OCI-LY7 (cell line): Measurements from ENCODE around the gene TANC1. TPM values are rescaled to one million over a fixed set of nuclear protein-coding genes. Genes with fewer than 3 reads are reported as not detected.

Experiments used
- BruUV-seq: library from RNA; stranded (reverse); fragments of 400-500 nt; replicated peaks from 2 replicates; lab custom pipeline; 2021; lab: Mats Ljungman, UMichigan
- CTCF ChIA-PET: fragments of 300-600 bp; sonication (Branson Sonifier 250); formaldehyde crosslinking; loops from one replicate; lab custom pipeline; 2022; ENCODE audit warnings: antibody characterized with exemption; ENCODE audit not compliant: unreplicated experiment; lab: Charles Lee
- POLR2A ChIA-PET: fragments of 300-600 bp; sonication (Branson Sonifier 250); formaldehyde crosslinking; loops from one replicate; lab custom pipeline; 2022; ENCODE audit warnings: antibody characterized with exemption; lab: Charles Lee
- DNase-seq: peaks from one replicate; pipeline ENCODE4 v3.0.0-alpha.2; 2015; ENCODE audit warnings: low spot score
- H2AFZ ChIP-seq: fragments of 200-600 bp; sonication (generic), shearing (Covaris generic); 2 replicates; pipeline ENCODE4 v1.6.1; 2014; ENCODE audit warnings: mild to moderate bottlenecking, antibody characterized with exemption, low read length, moderate library complexity
- H3K27ac ChIP-seq: fragments of 200-600 bp; sonication (generic); 2 replicates; pipeline ENCODE4 v1.5.1; 2014; ENCODE audit warnings: mixed run types, low read depth, mild to moderate bottlenecking, moderate library complexity, low read length, inconsistent platforms; ENCODE audit not compliant: poor library complexity, severe bottlenecking
- H3K36me3 ChIP-seq: fragments of 200-600 bp; sonication (generic); 2 replicates; pipeline ENCODE4 v1.6.1; 2014; ENCODE audit warnings: mild to moderate bottlenecking, antibody characterized with exemption, low read length, moderate library complexity, mixed read lengths; ENCODE audit not compliant: insufficient read depth
- H3K4me1 ChIP-seq: fragments of 200-600 bp; sonication (generic); 2 replicates; pipeline ENCODE4 v1.5.1; 2014; ENCODE audit warnings: mild to moderate bottlenecking, low read length; ENCODE audit not compliant: insufficient read depth, poor library complexity, severe bottlenecking
- H3K4me2 ChIP-seq: fragments of 200-600 bp; sonication (generic); 2 replicates; pipeline ENCODE4 v1.6.1; 2014; ENCODE audit warnings: mild to moderate bottlenecking, low read length
- H3K4me3 ChIP-seq: fragments of 200-600 bp; sonication (generic); 2 replicates; pipeline ENCODE4 v1.5.1; 2014; ENCODE audit warnings: mild to moderate bottlenecking, low read depth, low read length; ENCODE audit not compliant: poor library complexity, severe bottlenecking
- H3K79me2 ChIP-seq: fragments of 200-600 bp; sonication (generic); 2 replicates; pipeline ENCODE4 v1.6.1; 2016; ENCODE audit warnings: low read depth, mild to moderate bottlenecking, low read length, moderate library complexity, mixed read lengths; ENCODE audit not compliant: insufficient read depth
- H3K9me2 ChIP-seq: fragments of 200-600 bp; sonication (generic); 2 replicates; pipeline ENCODE4 v1.6.1; 2016; ENCODE audit warnings: mild to moderate bottlenecking, low read length, mixed read lengths; ENCODE audit not compliant: insufficient read depth
- H3K9me3 ChIP-seq: fragments of 200-600 bp; sonication (generic); 2 replicates; pipeline ENCODE4 v1.6.1; 2014; ENCODE audit warnings: mild to moderate bottlenecking, mixed run types, low read length, mixed read lengths
- H4K20me1 ChIP-seq: fragments of 200-600 bp; sonication (generic); 2 replicates; pipeline ENCODE4 v1.6.1; 2014; ENCODE audit warnings: mild to moderate bottlenecking, antibody characterized with exemption, low read length, moderate library complexity, mixed read lengths; ENCODE audit not compliant: insufficient read depth
- EZH2phosphoT487 ChIP-seq: fragments of 200-600 bp; sonication (generic); IDR thresholded peaks from 2 replicates; pipeline ENCODE4 v1.6.1; 2018; ENCODE audit warnings: low read depth, borderline replicate concordance, mild to moderate bottlenecking, mixed run types, antibody characterized with exemption, low read length, moderate library complexity, mixed read lengths
- intact Hi-C: fragments of 100-400 bp; cut with micrococcal nuclease; formaldehyde crosslinking; loops from one replicate; pipeline ENCODE4 v1.10.0; 2022; ENCODE audit not compliant: unreplicated experiment
- total RNA-seq, 2 experiments: library from RNA; depleted of rRNA in 1 of 2; stranded (reverse); fragments of >200 nt in 1 of 2; shearing (Covaris generic) in 1 of 2; gene quantifications; 2 replicates each; pipeline ENCODE4 v1.2.3, GENCODE V29; 2014 to 2022
- TF ChIP-seq, protein P1 (sequence below): fragments of 200-600 bp; sonication (generic); conservative IDR thresholded peaks from 2 replicates; pipeline ENCODE4 v1.5.1; 2014; ENCODE audit warnings: mild to moderate bottlenecking, antibody characterized with exemption, low read length, moderate library complexity, mixed read lengths

The TANC1 gene
- total RNA-seq, 2 experiments from 2014 or later, result 0.04 TPM; not detected in 1

DNA sequence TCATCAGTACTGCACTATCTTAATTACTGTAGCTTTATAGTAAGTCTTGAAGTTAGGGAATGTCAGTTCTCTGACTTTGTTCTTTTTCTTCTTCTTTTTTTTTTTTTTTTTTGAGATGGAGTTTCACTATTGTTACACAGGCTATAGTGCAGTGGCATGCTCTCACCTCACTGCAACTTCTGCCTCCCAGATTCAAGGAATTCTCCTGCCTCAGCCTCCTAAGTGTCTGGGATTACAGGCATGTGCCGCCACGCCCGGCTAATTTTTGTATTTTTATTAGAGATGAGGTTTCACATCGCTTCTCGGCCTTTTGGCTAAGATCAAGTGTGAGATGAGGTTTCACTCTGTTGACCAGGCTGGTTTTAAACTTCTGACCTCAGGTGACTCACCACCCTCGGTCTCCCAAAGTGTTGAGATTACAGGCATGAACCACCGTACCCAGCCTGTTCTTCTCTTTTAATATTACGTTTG is 41.9 kb upstream of the TANC1 start:
- Histone ChIP-seq H3K4me1 (no peaks in the 10 kb centered on the region), H4K20me1 (no peaks in the 10 kb centered on the region), H3K79me2 (no peaks in the 10 kb centered on the region), H3K27ac (no peak overlapping the region), H3K9me3 (no peaks in the 10 kb centered on the region), H2AFZ (no peak overlapping the region), H3K4me2 (no peak overlapping the region), H3K4me3 (no peak overlapping the region), H3K36me3 (no peaks in the 10 kb centered on the region), H3K9me2 (no peaks in the 10 kb centered on the region)
- intact Hi-C loops, result no loop called here
- ChIA-PET POLR2A (no interaction called here), CTCF (no interaction called here)
- no peak for DNase-seq
- BruUV-seq, result no TSS peak
- TF ChIP-seq, protein P1, sequence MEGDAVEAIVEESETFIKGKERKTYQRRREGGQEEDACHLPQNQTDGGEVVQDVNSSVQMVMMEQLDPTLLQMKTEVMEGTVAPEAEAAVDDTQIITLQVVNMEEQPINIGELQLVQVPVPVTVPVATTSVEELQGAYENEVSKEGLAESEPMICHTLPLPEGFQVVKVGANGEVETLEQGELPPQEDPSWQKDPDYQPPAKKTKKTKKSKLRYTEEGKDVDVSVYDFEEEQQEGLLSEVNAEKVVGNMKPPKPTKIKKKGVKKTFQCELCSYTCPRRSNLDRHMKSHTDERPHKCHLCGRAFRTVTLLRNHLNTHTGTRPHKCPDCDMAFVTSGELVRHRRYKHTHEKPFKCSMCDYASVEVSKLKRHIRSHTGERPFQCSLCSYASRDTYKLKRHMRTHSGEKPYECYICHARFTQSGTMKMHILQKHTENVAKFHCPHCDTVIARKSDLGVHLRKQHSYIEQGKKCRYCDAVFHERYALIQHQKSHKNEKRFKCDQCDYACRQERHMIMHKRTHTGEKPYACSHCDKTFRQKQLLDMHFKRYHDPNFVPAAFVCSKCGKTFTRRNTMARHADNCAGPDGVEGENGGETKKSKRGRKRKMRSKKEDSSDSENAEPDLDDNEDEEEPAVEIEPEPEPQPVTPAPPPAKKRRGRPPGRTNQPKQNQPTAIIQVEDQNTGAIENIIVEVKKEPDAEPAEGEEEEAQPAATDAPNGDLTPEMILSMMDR, result no peak
- no peak for TF ChIP-seq EZH2phosphoT487

DNA sequence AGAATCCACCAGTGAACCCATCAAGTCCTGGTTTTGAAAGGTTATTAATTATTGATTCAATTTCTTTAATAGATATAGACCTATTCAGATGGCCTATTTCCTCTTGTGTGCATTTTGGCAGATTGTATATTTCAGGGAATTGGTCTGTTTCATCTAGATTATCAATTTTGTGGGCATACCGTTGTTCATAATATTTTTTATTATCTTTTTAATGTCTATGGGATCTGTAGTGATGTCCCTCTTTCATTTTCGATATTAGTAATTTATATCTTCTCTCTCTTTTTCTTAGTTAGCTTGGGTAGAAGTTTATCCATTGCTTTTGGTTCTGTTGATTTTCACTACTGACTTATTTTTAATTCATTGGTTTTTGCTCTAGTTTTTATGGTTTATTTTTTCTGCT is 39.9 kb upstream of the TANC1 start:
- no peak for DNase-seq
- no peaks in the 10 kb centered on the region for H3K9me2 ChIP-seq
- no peaks in the 10 kb centered on the region for H3K36me3 ChIP-seq
- H3K79me2 ChIP-seq, result no peaks in the 10 kb centered on the region
- no peak overlapping the region for H3K4me3 ChIP-seq
- no peaks in the 10 kb centered on the region for H4K20me1 ChIP-seq
- no peak overlapping the region for H2AFZ ChIP-seq
- H3K4me1 ChIP-seq, result no peaks in the 10 kb centered on the region
- no TSS peak for BruUV-seq
- no peak overlapping the region for H3K4me2 ChIP-seq
- ChIA-PET POLR2A (interaction anchor here (0.6 kb wide), 1 partner anchor 67 kb away, joined by 3 read pairs; no protein-coding TSS in a partner anchor), CTCF (no interaction called here)
- no peak for TF ChIP-seq EZH2phosphoT487
- TF ChIP-seq, protein P1, result no peak
- H3K9me3 ChIP-seq, result no peaks in the 10 kb centered on the region
- no peak overlapping the region for H3K27ac ChIP-seq
- intact Hi-C loops, result no loop called here

DNA sequence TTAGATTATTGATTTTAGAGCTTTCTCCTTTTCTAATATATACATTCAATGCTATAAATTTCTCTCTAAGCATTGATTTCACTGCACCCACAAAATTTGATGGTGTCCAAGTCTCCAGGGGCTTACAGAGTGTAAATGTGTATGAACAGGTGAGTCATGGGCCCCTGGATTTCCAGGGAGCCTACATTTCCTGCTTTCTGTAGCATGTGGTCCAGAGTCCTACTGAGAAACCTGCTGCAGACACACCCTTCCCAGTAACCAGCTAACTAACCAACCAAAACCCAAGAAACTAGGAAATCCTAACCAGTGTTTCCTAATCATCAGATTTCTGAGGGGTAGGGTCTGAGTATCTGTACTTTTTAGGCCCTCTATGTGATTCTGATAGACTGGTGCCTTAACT is 39.5 kb upstream of the TANC1 start:
- no peaks in the 10 kb centered on the region for H3K36me3 ChIP-seq
- CTCF ChIA-PET, result no interaction called here
- no peak for DNase-seq
- intact Hi-C loops, result no loop called here
- H2AFZ ChIP-seq, result no peak overlapping the region
- POLR2A ChIA-PET, result interaction anchor here (0.6 kb wide), 1 partner anchor 67 kb away, joined by 3 read pairs; no protein-coding TSS in a partner anchor
- H3K9me3 ChIP-seq, result no peaks in the 10 kb centered on the region
- H3K4me1 ChIP-seq, result no peaks in the 10 kb centered on the region
- no peak overlapping the region for H3K4me2 ChIP-seq
- no peak overlapping the region for H3K4me3 ChIP-seq
- no peak for TF ChIP-seq EZH2phosphoT487
- TF ChIP-seq, protein P1, result no peak
- BruUV-seq, result no TSS peak
- H3K9me2 ChIP-seq, result no peaks in the 10 kb centered on the region
- H3K27ac ChIP-seq, result no peak overlapping the region
- H3K79me2 ChIP-seq, result no peaks in the 10 kb centered on the region
- no peaks in the 10 kb centered on the region for H4K20me1 ChIP-seq
